ENCODE data around the gene MBD3L1.

GRCh38 chr19:8806661-8807060, 25.5 kb upstream of the MBD3L1 start:
- no peak for TF ChIP-seq CTCF (IDR thresholded peaks at IDR 0.05; ENCODE audit: low read depth, low read length, missing input control)
- no peak for TF ChIP-seq GABPA (IDR thresholded peaks at IDR 0.05 in 1 of 2, conservative IDR thresholded peaks at IDR 0.05 in 1 of 2)
- no peak for TF ChIP-seq RAD21 (IDR thresholded peaks at IDR 0.05)
- TF ChIP-seq MAX (IDR thresholded peaks at IDR 0.05): no peak
- TF ChIP-seq YY1 (IDR thresholded peaks at IDR 0.05): no peak
- TF ChIP-seq TAF1 (conservative IDR thresholded peaks at IDR 0.05): no peak

Measured in liver (tissue), 3 donors.